AG09319 (cell line): ENCODE data around the gene HBA2.
"Not testable (repeated sequence)": the region's sequence is repeated elsewhere in the genome, so short reads cannot be mapped to it uniquely, and the experiment has no call there.

Experiments
- DNase-seq: peaks from one replicate; pipeline ENCODE4 v3.0.0-alpha.2; 2010; ENCODE audit warnings: low read depth; ENCODE audit errors: extremely low read depth
- CTCF ChIP-seq: IDR thresholded peaks from 2 replicates; pipeline ENCODE4 v1.5.1; 2011; ENCODE audit warnings: low read depth, mild to moderate bottlenecking, inconsistent platforms, low read length, moderate library complexity

The HBA2 gene

GRCh38 chr16:172374-172941 lies at the start of gene HBA2:
Gene HBA2 (plus strand): TSS chr16:172876. CDS start chr16:172913, 37 bp downstream.
- not testable (repeated sequence) for DNase-seq

DNA sequence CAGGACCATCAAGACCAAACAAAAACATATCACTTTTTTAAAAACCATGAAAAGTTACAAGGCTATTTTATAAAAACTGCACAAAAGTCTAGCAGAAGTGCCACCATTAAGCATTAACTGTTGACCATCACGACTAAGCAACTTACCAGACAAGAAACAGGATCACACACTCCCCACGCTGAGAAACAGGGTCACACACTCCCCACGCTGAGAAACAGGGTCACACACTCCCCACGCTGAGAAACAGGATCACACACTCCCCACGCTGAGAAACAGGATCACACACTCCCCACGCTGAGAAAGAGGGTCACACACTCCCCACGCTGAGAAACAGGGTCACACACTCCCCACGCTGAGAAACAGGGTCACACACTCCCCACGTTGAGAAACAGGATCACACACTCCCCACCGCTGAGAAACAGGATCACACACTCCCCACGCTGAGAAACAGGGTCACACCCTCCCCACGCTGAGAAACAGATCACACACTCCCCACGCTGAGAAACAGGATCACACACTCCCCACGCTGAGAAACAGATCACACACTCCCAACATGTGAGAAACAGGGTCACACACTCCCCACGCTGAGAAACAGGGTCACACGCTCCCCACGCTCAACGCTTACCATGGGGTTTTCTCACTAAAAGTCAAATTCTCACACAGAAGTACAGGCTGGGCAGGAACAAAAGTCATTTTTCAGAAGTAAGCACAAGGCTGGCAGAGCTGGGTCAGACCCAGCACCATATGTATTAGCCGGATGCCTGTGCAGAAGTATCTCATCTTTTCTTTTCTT lies 48.9 kb upstream of the HBA2 start:
- not testable (repeated sequence) for DNase-seq

DNA sequence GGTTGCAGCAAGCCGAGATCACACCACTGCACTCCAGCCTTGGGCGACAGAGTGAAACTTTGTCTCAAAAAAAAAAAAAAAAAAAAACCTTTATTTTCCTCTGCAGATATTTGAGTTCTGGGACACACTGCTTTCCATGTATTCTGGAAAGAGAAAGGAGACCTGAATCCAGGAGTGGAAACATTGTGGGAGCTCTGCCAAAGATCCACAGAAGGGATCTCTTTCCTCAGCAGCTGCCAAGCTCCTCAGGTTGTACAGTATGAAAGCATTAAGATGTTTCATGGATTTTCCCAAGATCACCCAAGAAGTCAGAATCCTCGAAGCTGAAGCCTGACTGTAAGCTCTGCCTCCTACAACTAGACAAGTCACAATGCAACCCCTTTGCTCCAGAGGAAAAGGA lies 47.7 kb upstream of the HBA2 start:
- no peak for TF ChIP-seq CTCF
- no peak for DNase-seq

DNA sequence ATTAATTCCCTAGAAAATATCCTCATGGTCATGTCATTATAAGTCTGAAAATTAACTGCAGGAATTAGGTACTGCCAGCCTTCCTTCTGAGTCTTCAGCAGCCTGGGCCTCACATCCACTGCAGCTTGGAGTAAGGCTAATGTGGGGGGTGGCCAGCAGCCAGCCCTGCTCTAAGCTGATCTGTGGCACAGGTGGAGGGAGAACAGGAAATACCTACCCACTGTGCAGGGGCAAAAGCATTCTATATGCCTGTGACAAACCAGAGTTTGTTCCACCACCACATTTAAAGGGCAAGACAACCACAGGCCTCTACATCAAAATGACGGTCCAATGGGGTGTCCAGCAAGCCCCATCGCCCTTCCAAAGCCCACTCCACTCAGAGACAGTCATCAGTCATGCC lies 43.6 kb upstream of the HBA2 start:
- no peak for DNase-seq
- no peak for TF ChIP-seq CTCF

- TF ChIP-seq CTCF = no peak
- DNase-seq = no peak
Observed at GRCh38 chr16:130533-131173, 42.0 kb upstream of the HBA2 start.

DNA sequence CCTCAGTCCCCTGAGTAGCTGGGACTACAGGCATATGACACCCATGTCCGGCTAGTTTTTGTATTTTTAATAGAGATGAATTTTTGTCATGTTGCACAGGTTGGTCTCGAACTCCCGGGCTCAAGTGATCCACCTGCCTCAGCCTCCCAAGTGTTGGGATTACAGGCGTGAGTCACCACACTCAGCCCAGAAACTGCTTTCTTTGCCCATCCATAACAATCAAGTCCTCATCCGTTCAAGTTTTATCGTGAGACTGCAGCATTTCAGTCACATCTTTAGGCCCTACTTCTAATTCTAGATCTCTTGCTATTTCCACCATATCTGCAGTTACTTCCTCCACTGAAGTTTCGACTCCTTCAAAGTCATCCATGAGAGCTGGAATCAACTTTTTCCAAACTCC lies 40.6 kb upstream of the HBA2 start:
- TF ChIP-seq CTCF = no peak
- no peak for DNase-seq

- no peak for TF ChIP-seq CTCF
- DNase-seq = no peak
Observed at GRCh38 chr16:133716-134115, 39.0 kb upstream of the HBA2 start.

- no peak for DNase-seq
- no peak for TF ChIP-seq CTCF
Observed at GRCh38 chr16:138049-138417, 34.6 kb upstream of the HBA2 start.
